DOHH2 (cell line): ENCODE measurements around the gene AK8.
"Not testable (repeated sequence)": the region's sequence is repeated elsewhere in the genome, so short reads cannot be mapped to it uniquely, and the experiment has no call there.

ENCODE experiments used
- H3F3A ChIP-seq: fragments of 200-600 bp; sonication (generic), shearing (Covaris generic); 2 replicates; pipeline ENCODE4 v1.6.0; 2016; ENCODE audit warnings: antibody characterized with exemption, mild to moderate bottlenecking; ENCODE audit not compliant: control insufficient read depth, insufficient read depth
- H3K27ac ChIP-seq: fragments of 200-600 bp; sonication (generic); 2 replicates; pipeline ENCODE4 v1.5.1; 2014; ENCODE audit warnings: low read depth, mild to moderate bottlenecking, low read length, moderate library complexity
- H3K27me3 ChIP-seq: fragments of 200-600 bp; sonication (generic); 2 replicates; pipeline ENCODE4 v1.6.1; 2014; ENCODE audit warnings: mild to moderate bottlenecking, low read length, mixed read lengths; ENCODE audit not compliant: control insufficient read depth
- H3K36me3 ChIP-seq: fragments of 200-600 bp; sonication (generic); 2 replicates; pipeline ENCODE4 v1.6.1; 2014; ENCODE audit warnings: mild to moderate bottlenecking, low read length, moderate library complexity, mixed read lengths; ENCODE audit not compliant: control insufficient read depth
- H3K4me1 ChIP-seq: fragments of 200-600 bp; sonication (generic); 2 replicates; pipeline ENCODE4 v1.6.1; 2014; ENCODE audit warnings: mild to moderate bottlenecking, low read length, mixed read lengths; ENCODE audit not compliant: control insufficient read depth
- H3K4me2 ChIP-seq: fragments of 200-600 bp; sonication (generic); 2 replicates; pipeline ENCODE4 v1.6.0; 2014; ENCODE audit warnings: mild to moderate bottlenecking, low read length, moderate library complexity
- H3K4me3 ChIP-seq: fragments of 200-600 bp; sonication (generic); 2 replicates; pipeline ENCODE4 v1.5.1; 2014; ENCODE audit warnings: mild to moderate bottlenecking, low read length, mixed read lengths
- H3K79me2 ChIP-seq: fragments of 200-600 bp; sonication (generic); 2 replicates; pipeline ENCODE4 v1.6.1; 2014; ENCODE audit warnings: mild to moderate bottlenecking, low read length, mixed read lengths; ENCODE audit not compliant: control insufficient read depth
- H3K9me2 ChIP-seq: fragments of 200-600 bp; sonication (generic); replicated peaks from 2 replicates; pipeline ENCODE4 v1.6.1; 2014; ENCODE audit warnings: mild to moderate bottlenecking, low read length, mixed read lengths; ENCODE audit not compliant: control insufficient read depth
- H3K9me3 ChIP-seq: fragments of 200-600 bp; sonication (generic); 2 replicates; pipeline ENCODE4 v1.6.1; 2014; ENCODE audit warnings: antibody characterized with exemption, low read length, mixed read lengths; ENCODE audit not compliant: control insufficient read depth, insufficient read depth
- H4K20me1 ChIP-seq: fragments of 200-600 bp; sonication (generic); 2 replicates; pipeline ENCODE4 v1.6.0; 2014; ENCODE audit warnings: low read depth, mild to moderate bottlenecking, antibody characterized with exemption, low read length, moderate library complexity; ENCODE audit not compliant: control insufficient read depth, insufficient read depth
- EZH2phosphoT487 ChIP-seq: fragments of 200-600 bp; sonication (generic); IDR thresholded peaks from 2 replicates; pipeline ENCODE4 v1.6.1; 2017; ENCODE audit warnings: borderline replicate concordance, mild to moderate bottlenecking, antibody characterized with exemption, low read length, moderate library complexity, mixed read lengths
- TF ChIP-seq, protein P1 (sequence below): fragments of 200-600 bp; sonication (generic); IDR thresholded peaks from one replicate; pipeline ENCODE4 v1.5.1; 2014; ENCODE audit warnings: antibody characterized with exemption, mild to moderate bottlenecking, low read depth, low read length; ENCODE audit not compliant: poor library complexity, severe bottlenecking

AK8 gene

DNA sequence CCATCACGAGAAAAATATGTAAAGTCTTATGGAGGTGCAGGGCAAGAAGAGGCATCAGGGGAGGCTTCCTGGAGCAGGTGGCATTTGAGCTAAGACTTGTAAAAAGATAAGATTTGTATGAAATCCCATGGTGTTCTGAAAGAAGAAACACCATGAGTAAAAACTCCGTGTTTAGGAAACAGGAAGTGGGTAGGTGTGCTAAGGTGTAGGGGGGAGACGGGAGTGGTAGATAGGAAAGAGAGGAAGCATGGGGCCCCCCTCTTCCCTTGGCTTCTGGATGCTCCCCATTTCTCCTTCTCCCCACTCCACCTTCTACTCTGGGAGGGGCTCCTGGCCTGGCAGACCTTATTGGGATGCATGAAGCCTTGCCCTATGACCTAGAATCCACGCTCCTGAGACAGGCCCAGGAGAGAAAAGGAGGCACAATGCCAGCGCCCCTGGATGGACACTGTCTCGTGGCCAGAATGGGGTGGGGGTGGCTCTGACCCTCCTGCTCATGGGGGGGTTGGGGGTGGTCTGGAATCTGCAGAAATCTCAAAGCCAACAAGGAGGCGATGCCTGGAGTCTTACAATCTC lies 104.2 kb downstream of the AK8 start:
- TF ChIP-seq, protein P1, sequence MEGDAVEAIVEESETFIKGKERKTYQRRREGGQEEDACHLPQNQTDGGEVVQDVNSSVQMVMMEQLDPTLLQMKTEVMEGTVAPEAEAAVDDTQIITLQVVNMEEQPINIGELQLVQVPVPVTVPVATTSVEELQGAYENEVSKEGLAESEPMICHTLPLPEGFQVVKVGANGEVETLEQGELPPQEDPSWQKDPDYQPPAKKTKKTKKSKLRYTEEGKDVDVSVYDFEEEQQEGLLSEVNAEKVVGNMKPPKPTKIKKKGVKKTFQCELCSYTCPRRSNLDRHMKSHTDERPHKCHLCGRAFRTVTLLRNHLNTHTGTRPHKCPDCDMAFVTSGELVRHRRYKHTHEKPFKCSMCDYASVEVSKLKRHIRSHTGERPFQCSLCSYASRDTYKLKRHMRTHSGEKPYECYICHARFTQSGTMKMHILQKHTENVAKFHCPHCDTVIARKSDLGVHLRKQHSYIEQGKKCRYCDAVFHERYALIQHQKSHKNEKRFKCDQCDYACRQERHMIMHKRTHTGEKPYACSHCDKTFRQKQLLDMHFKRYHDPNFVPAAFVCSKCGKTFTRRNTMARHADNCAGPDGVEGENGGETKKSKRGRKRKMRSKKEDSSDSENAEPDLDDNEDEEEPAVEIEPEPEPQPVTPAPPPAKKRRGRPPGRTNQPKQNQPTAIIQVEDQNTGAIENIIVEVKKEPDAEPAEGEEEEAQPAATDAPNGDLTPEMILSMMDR, result no peak
- no peak for TF ChIP-seq EZH2phosphoT487
- Histone ChIP-seq H3K27me3 (no peaks in the 10 kb centered on the region; the same call in 1 of the 2 replicates), H3K4me3 (no peak overlapping the region), H3K9me2 (no peaks in the 10 kb centered on the region), H3F3A (no peaks in the 10 kb centered on the region), H3K4me2 (no peak overlapping the region), H3K9me3 (no peaks in the 10 kb centered on the region), H3K4me1 (peaks cover 17% of the 10 kb centered on the region), H4K20me1 (no peaks in the 10 kb centered on the region), H3K36me3 (no peaks in the 10 kb centered on the region), H3K79me2 (no peaks in the 10 kb centered on the region), H3K27ac (no peak overlapping the region)

DNA sequence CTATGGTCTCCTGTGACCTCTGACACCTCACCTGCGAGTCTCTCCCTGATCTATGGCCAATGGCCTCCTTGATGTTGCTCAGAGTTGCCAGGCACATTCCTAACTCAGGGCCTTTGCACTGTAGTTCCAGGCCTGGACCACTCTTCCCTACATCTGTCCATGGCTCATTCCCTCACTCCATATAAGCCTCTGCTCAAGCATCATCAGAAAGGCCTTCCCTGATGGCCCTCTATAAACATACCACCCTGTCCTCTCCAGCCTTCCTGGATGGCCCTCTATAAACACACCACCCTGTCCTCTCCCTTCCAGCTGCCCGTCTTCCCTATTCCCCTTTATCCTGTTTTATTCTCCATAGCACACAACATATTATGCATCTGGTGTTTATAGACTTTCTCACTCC lies 105.0 kb downstream of the AK8 start:
- TF ChIP-seq, protein P1, result no peak
- TF ChIP-seq EZH2phosphoT487, result no peak
- Histone ChIP-seq H4K20me1 (no peaks in the 10 kb centered on the region), H3K79me2 (no peaks in the 10 kb centered on the region), H3K9me2 (no peaks in the 10 kb centered on the region), H3F3A (no peaks in the 10 kb centered on the region), H3K36me3 (no peaks in the 10 kb centered on the region), H3K9me3 (no peaks in the 10 kb centered on the region), H3K4me3 (no peak overlapping the region), H3K4me2 (no peak overlapping the region), H3K27me3 (no peaks in the 10 kb centered on the region; the same call in 1 of the 2 replicates), H3K4me1 (peaks cover 23% of the 10 kb centered on the region), H3K27ac (no peak overlapping the region)

GRCh38 chr9:132771752-132772151 lies 106.3 kb downstream of the AK8 start:
- H3F3A ChIP-seq, H3K9me2 ChIP-seq, H3K4me2 ChIP-seq, H4K20me1 ChIP-seq, H3K9me3 ChIP-seq, H3K79me2 ChIP-seq, H3K27me3 ChIP-seq, H3K4me3 ChIP-seq, H3K36me3 ChIP-seq, H3K27ac ChIP-seq: not testable (repeated sequence)
- H3K4me1 ChIP-seq, result peaks cover 23% of the 10 kb centered on the region

GRCh38 chr9:132770770-132771310 lies 107.2 kb downstream of the AK8 start:
- Histone ChIP-seq H3K36me3 (no peaks in the 10 kb centered on the region), H3K27ac (no peak overlapping the region), H3K79me2 (no peaks in the 10 kb centered on the region), H3K9me2 (no peaks in the 10 kb centered on the region), H3K27me3 (no peaks in the 10 kb centered on the region; the same call in 1 of the 2 replicates), H3K4me2 (peak overlapping the region; percentile 97), H3K4me3 (peak overlapping the region; percentile 74), H3K9me3 (peaks cover 4% of the 10 kb centered on the region; the same call in 1 of the 2 replicates), H3F3A (no peaks in the 10 kb centered on the region), H4K20me1 (no peaks in the 10 kb centered on the region), H3K4me1 (peaks cover 23% of the 10 kb centered on the region)
- TF ChIP-seq, protein P1, result no peak
- TF ChIP-seq EZH2phosphoT487, result no peak
